ENCODE data around the gene SEC61G. TPM values are rescaled to one million over a fixed set of nuclear protein-coding genes. Genes with fewer than 3 reads are reported as not detected.

Gene SEC61G
- total and polyA plus RNA-seq, 8 donors = 116 to 180 (median 169) TPM

- intact Hi-C loops (cut with DNase I) = loop anchor here in 1 of 2 donors (5.0 to 10.0 kb wide), 2 partner anchors 60 to 482 kb away; no protein-coding TSS in a partner anchor
- no peak for ATAC-seq
These were observed 16.1 kb upstream of the SEC61G start for GRCh38 chr7:54774785-54775740.

GRCh38 chr7:54773472-54774399 is 14.7 kb upstream of the SEC61G start:
- Histone ChIP-seq H3K36me3 (no peaks in the 10 kb centered on the region), H3K9me3 (peaks cover 0 to 5% of the 10 kb centered on the region in 2 donors), H3K27ac (peak overlapping the region; percentile 1 to 41), H3K27me3 (peaks cover 0 to 9% of the 10 kb centered on the region in 2 donors), H3K4me1 (peaks cover 0 to 8% of the 10 kb centered on the region in 2 donors), H3K4me3 (peak overlapping the region; percentile 4 to 21)
- intact Hi-C loops (cut with DNase I) = loop anchor here in 1 of 2 donors (5.0 to 10.0 kb wide), 2 partner anchors 61 to 484 kb away; no protein-coding TSS in a partner anchor
- peak; percentile 100 for ATAC-seq
- TF ChIP-seq, protein P1, sequence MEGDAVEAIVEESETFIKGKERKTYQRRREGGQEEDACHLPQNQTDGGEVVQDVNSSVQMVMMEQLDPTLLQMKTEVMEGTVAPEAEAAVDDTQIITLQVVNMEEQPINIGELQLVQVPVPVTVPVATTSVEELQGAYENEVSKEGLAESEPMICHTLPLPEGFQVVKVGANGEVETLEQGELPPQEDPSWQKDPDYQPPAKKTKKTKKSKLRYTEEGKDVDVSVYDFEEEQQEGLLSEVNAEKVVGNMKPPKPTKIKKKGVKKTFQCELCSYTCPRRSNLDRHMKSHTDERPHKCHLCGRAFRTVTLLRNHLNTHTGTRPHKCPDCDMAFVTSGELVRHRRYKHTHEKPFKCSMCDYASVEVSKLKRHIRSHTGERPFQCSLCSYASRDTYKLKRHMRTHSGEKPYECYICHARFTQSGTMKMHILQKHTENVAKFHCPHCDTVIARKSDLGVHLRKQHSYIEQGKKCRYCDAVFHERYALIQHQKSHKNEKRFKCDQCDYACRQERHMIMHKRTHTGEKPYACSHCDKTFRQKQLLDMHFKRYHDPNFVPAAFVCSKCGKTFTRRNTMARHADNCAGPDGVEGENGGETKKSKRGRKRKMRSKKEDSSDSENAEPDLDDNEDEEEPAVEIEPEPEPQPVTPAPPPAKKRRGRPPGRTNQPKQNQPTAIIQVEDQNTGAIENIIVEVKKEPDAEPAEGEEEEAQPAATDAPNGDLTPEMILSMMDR (IDR thresholded peaks at IDR 0.05) = peak; percentile 80 to 82
- DNase-seq = peak; percentile 75 to 91 (median 82)

More at GRCh38 chr7:54774785-54775740, 16.1 kb upstream of the SEC61G start:
- Histone ChIP-seq H3K4me1 (peaks cover 0 to 8% of the 10 kb centered on the region in 2 donors), H3K4me3 (no peak overlapping the region), H3K27ac (no peak overlapping the region), H3K27me3 (no peaks in the 10 kb centered on the region), H3K36me3 (no peaks in the 10 kb centered on the region), H3K9me3 (peaks cover 0 to 5% of the 10 kb centered on the region in 2 donors)
- TF ChIP-seq, protein P1 (IDR thresholded peaks at IDR 0.05) = no peak
- DNase-seq = peak in 1 of 4 donors; percentile 71

DNA sequence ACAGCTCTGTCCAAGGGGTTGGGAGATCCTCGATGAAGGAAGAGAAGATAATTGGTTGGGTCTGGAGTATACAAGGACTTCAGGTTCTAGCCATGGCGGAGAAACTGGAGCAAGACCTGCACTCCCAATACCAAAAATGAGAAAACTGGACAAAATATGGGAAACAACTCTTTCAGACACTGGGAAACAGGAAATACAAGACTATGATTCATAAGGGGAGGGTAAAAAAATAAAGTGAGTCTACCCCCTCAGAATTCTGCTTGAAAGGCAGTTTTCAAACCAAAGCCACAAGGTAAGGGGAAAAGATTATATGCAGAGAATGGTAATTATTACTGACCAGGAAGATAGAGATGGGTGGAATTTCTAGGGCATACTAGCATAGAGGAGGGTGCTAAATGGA is 10.2 kb upstream of the SEC61G start:
- ATAC-seq (no peak), DNase-seq (no peak)
- peaks cover 0 to 6% of the 10 kb centered on the region in 2 donors for H3K4me1 ChIP-seq
- no peaks in the 10 kb centered on the region for H3K9me3 ChIP-seq
- no peaks in the 10 kb centered on the region for H3K36me3 ChIP-seq
- peaks cover 0 to 16% of the 10 kb centered on the region in 2 donors for H3K27me3 ChIP-seq
- no peak overlapping the region for H3K4me3 ChIP-seq
- TF ChIP-seq, protein P1 (IDR thresholded peaks at IDR 0.05) = no peak
- intact Hi-C loops (cut with DNase I) = no loop called here
- H3K27ac ChIP-seq = no peak overlapping the region

GRCh38 chr7:54764861-54765260 is 5.8 kb upstream of the SEC61G start:
- H3K27ac ChIP-seq = no peak overlapping the region
- H3K4me1 ChIP-seq = no peaks in the 10 kb centered on the region
- H3K4me3 ChIP-seq = no peak overlapping the region
- peaks cover 0 to 16% of the 10 kb centered on the region in 2 donors for H3K27me3 ChIP-seq
- no peaks in the 10 kb centered on the region for H3K36me3 ChIP-seq
- DNase-seq (peak in 1 of 4 donors; percentile 36), ATAC-seq (no peak)
- no peaks in the 10 kb centered on the region for H3K9me3 ChIP-seq
- intact Hi-C loops (cut with DNase I) = no loop called here
- TF ChIP-seq, protein P1 (IDR thresholded peaks at IDR 0.05) = no peak

Measured in left lung (tissue), 10 donors.